ENCODE data around the gene SPECC1L.
"Not testable (repeated sequence)": the region's sequence is repeated elsewhere in the genome, so short reads cannot be mapped to it uniquely, and the experiment has no call there.

The SPECC1L gene

GRCh38 chr22:24287212-24287611, 16.6 kb downstream of the SPECC1L start:
- DNase-seq (ENCODE audit: low read depth in 2 of 2) = not testable (repeated sequence)

GRCh38 chr22:24287801-24288200, 17.2 kb downstream of the SPECC1L start:
- DNase-seq (ENCODE audit: low read depth in 2 of 2) = not testable (repeated sequence)

- DNase-seq (ENCODE audit: low read depth in 2 of 2) = no peak
These were observed 18.5 kb downstream of the SPECC1L start for GRCh38 chr22:24289114-24289513.

GRCh38 chr22:24289741-24290163, 19.1 kb downstream of the SPECC1L start:
- DNase-seq (ENCODE audit: low read depth in 2 of 2) = no peak

GRCh38 chr22:24290459-24290858, 19.8 kb downstream of the SPECC1L start:
- no peak for DNase-seq (ENCODE audit: low read depth in 2 of 2)

- no peak for DNase-seq (ENCODE audit: low read depth in 2 of 2)
These were observed 21.0 kb downstream of the SPECC1L start for GRCh38 chr22:24291515-24292201.

GRCh38 chr22:24292202-24292830, 21.7 kb downstream of the SPECC1L start:
- not testable (repeated sequence) for DNase-seq (ENCODE audit: low read depth in 2 of 2)

- not testable (repeated sequence) for DNase-seq (ENCODE audit: low read depth in 2 of 2)
These were observed 24.3 kb downstream of the SPECC1L start for GRCh38 chr22:24294913-24295312.

- DNase-seq (ENCODE audit: low read depth in 2 of 2) = not testable (repeated sequence)
These were observed 28.0 kb downstream of the SPECC1L start for GRCh38 chr22:24298497-24299155.

- DNase-seq (ENCODE audit: low read depth in 2 of 2) = not testable (repeated sequence)
These were observed 29.9 kb downstream of the SPECC1L start for GRCh38 chr22:24300522-24300921.

GRCh38 chr22:24302591-24302990, 32.0 kb downstream of the SPECC1L start:
- no peak for DNase-seq (ENCODE audit: low read depth in 2 of 2)

- no peak for DNase-seq (ENCODE audit: low read depth in 2 of 2)
These were observed 32.4 kb downstream of the SPECC1L start for GRCh38 chr22:24303007-24303406.

- no peak for DNase-seq (ENCODE audit: low read depth in 2 of 2)
These were observed 33.5 kb downstream of the SPECC1L start for GRCh38 chr22:24304062-24304675.

GRCh38 chr22:24305260-24305692, 34.6 kb downstream of the SPECC1L start:
- no peak for DNase-seq (ENCODE audit: low read depth in 2 of 2)

- DNase-seq (ENCODE audit: low read depth in 2 of 2) = no peak
These were observed 40.3 kb downstream of the SPECC1L start for GRCh38 chr22:24310969-24311368.

GRCh38 chr22:24315367-24315966, 44.8 kb downstream of the SPECC1L start:
- no peak for DNase-seq (ENCODE audit: low read depth in 2 of 2)

- not testable (repeated sequence) for DNase-seq (ENCODE audit: low read depth in 2 of 2)
These were observed 45.6 kb downstream of the SPECC1L start for GRCh38 chr22:24316264-24316663.

GRCh38 chr22:24317511-24317910, 46.9 kb downstream of the SPECC1L start:
- not testable (repeated sequence) for DNase-seq (ENCODE audit: low read depth in 2 of 2)

GRCh38 chr22:24319451-24319850, 48.8 kb downstream of the SPECC1L start:
- no peak for DNase-seq (ENCODE audit: low read depth in 2 of 2)

- no peak for DNase-seq (ENCODE audit: low read depth in 2 of 2)
These were observed 51.4 kb downstream of the SPECC1L start for GRCh38 chr22:24321999-24322398.

- no peak for DNase-seq (ENCODE audit: low read depth in 2 of 2)
These were observed 51.9 kb downstream of the SPECC1L start for GRCh38 chr22:24322522-24322921.

GRCh38 chr22:24323233-24323632, 52.6 kb downstream of the SPECC1L start:
- DNase-seq (ENCODE audit: low read depth in 2 of 2) = no peak

Data from stimulated activated CD4-positive, alpha-beta T cell treated with anti-CD3 and anti-CD28 coated beads, Interleukin-15, amount 100 ng/mL, for 48 hours (primary cell).